ENCODE data around the gene CCDC178.

Gene CCDC178

DNA sequence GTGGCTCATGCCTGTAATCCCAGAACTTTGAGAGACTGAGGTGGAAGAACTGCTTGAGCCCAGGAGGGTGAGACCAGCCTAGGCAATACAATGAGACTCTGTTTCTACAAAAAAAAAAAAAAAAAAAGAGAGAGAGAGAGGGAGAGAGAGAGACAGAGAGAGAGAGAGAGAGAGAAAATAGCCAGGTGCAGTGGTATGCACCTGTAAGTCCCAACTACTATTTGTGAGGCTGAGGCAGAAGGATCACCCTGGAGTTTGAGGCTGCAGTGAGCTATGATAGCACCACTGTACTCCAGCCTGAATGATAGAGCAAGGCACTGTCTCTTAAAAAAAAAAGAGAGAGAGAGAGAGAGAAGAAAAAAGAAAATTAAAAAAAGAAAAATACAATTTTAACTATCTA is 245.7 kb downstream of the CCDC178 start:
- no peaks in the 10 kb centered on the region for H3F3A ChIP-seq (ENCODE audit: control insufficient read depth, insufficient read depth)
- no peaks in the 10 kb centered on the region for H4K20me1 ChIP-seq (ENCODE audit: control insufficient read depth, insufficient read depth, low read depth, low read length)
- no peak overlapping the region for H3K4me3 ChIP-seq (ENCODE audit: low read length)
- no peaks in the 10 kb centered on the region for H3K27me3 ChIP-seq (ENCODE audit: control insufficient read depth, low read length)
- no peaks in the 10 kb centered on the region for H3K79me2 ChIP-seq (ENCODE audit: control insufficient read depth, low read length)
- no peaks in the 10 kb centered on the region for H3K4me1 ChIP-seq (ENCODE audit: control insufficient read depth, low read length)
- no peak overlapping the region for H3K27ac ChIP-seq (ENCODE audit: low read depth, low read length)
- TF ChIP-seq, protein P1, sequence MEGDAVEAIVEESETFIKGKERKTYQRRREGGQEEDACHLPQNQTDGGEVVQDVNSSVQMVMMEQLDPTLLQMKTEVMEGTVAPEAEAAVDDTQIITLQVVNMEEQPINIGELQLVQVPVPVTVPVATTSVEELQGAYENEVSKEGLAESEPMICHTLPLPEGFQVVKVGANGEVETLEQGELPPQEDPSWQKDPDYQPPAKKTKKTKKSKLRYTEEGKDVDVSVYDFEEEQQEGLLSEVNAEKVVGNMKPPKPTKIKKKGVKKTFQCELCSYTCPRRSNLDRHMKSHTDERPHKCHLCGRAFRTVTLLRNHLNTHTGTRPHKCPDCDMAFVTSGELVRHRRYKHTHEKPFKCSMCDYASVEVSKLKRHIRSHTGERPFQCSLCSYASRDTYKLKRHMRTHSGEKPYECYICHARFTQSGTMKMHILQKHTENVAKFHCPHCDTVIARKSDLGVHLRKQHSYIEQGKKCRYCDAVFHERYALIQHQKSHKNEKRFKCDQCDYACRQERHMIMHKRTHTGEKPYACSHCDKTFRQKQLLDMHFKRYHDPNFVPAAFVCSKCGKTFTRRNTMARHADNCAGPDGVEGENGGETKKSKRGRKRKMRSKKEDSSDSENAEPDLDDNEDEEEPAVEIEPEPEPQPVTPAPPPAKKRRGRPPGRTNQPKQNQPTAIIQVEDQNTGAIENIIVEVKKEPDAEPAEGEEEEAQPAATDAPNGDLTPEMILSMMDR (IDR thresholded peaks at IDR 0.05; ENCODE audit: low read depth, low read length, poor library complexity, severe bottlenecking) = no peak
- TF ChIP-seq EZH2phosphoT487 (IDR thresholded peaks at IDR 0.05; ENCODE audit: borderline replicate concordance, low read length) = no peak
- no peaks in the 10 kb centered on the region for H3K9me2 ChIP-seq (replicated peaks; ENCODE audit: control insufficient read depth, low read length)
- H3K36me3 ChIP-seq (ENCODE audit: control insufficient read depth, low read length) = no peaks in the 10 kb centered on the region
- no peak overlapping the region for H3K4me2 ChIP-seq (ENCODE audit: low read length)
- H3K9me3 ChIP-seq (ENCODE audit: control insufficient read depth, insufficient read depth, low read length) = no peaks in the 10 kb centered on the region

DNA sequence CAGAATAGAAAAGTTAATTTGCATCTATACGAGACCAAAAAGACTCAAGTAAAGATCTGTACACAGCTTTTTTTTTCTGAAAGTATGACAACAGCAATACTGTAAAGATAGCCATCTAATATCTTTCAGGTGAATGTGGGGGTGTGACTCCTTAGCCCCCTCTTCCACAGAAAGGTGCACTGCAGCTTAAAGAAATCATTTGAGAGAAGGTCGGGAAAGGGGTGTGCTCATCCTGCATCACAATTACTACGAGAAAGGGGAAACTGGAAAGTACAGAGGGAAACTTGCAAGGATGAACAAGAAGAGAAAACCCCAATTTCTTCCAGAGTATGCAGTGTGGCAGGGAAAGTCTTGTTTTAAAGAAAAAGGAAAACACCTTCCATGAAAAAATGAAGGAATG is 255.6 kb downstream of the CCDC178 start:
- peak overlapping the region; percentile 5; the same call in 1 of the 2 replicates for H3K4me3 ChIP-seq (ENCODE audit: low read length)
- no peak for TF ChIP-seq EZH2phosphoT487 (IDR thresholded peaks at IDR 0.05; ENCODE audit: borderline replicate concordance, low read length)
- TF ChIP-seq, protein P1 (IDR thresholded peaks at IDR 0.05; ENCODE audit: low read depth, low read length, poor library complexity, severe bottlenecking) = peak; percentile 46
- no peak overlapping the region for H3K27ac ChIP-seq (ENCODE audit: low read depth, low read length)
- no peaks in the 10 kb centered on the region for H3K9me3 ChIP-seq (ENCODE audit: control insufficient read depth, insufficient read depth, low read length)
- peaks cover 32% of the 10 kb centered on the region for H3K4me1 ChIP-seq (ENCODE audit: control insufficient read depth, low read length)
- H3K27me3 ChIP-seq (ENCODE audit: control insufficient read depth, low read length) = no peaks in the 10 kb centered on the region
- peak overlapping the region; percentile 15 for H3K4me2 ChIP-seq (ENCODE audit: low read length)
- H3K36me3 ChIP-seq (ENCODE audit: control insufficient read depth, low read length) = no peaks in the 10 kb centered on the region
- H3K79me2 ChIP-seq (ENCODE audit: control insufficient read depth, low read length) = no peaks in the 10 kb centered on the region
- no peaks in the 10 kb centered on the region for H4K20me1 ChIP-seq (ENCODE audit: control insufficient read depth, insufficient read depth, low read depth, low read length)
- H3F3A ChIP-seq (ENCODE audit: control insufficient read depth, insufficient read depth) = no peaks in the 10 kb centered on the region
- no peaks in the 10 kb centered on the region for H3K9me2 ChIP-seq (replicated peaks; ENCODE audit: control insufficient read depth, low read length)

DNA sequence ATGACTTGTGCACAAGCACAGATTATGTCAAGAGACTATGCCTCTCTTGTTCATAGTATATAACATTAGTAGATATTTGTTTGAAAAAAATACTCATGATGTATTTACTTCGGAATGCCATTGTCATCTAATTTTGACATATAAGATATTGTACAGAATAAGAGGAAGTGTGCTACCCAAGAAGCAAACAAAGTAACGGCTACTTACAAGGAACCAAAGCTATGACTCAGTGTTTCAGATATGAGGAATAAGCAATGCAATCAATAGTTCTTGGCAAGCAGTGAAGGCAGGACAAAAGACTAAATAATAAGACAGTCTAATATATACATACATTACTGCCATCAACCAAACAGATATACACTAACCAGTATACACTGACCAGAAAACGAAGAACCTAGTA is 256.3 kb downstream of the CCDC178 start:
- H3K4me1 ChIP-seq (ENCODE audit: control insufficient read depth, low read length) = peaks cover 32% of the 10 kb centered on the region
- no peaks in the 10 kb centered on the region for H4K20me1 ChIP-seq (ENCODE audit: control insufficient read depth, insufficient read depth, low read depth, low read length)
- H3K4me2 ChIP-seq (ENCODE audit: low read length) = peak overlapping the region; percentile 15; the same call in 1 of the 2 replicates
- no peaks in the 10 kb centered on the region for H3K9me3 ChIP-seq (ENCODE audit: control insufficient read depth, insufficient read depth, low read length)
- no peak overlapping the region for H3K4me3 ChIP-seq (ENCODE audit: low read length)
- H3K9me2 ChIP-seq (replicated peaks; ENCODE audit: control insufficient read depth, low read length) = no peaks in the 10 kb centered on the region
- no peaks in the 10 kb centered on the region for H3F3A ChIP-seq (ENCODE audit: control insufficient read depth, insufficient read depth)
- no peaks in the 10 kb centered on the region for H3K36me3 ChIP-seq (ENCODE audit: control insufficient read depth, low read length)
- H3K79me2 ChIP-seq (ENCODE audit: control insufficient read depth, low read length) = no peaks in the 10 kb centered on the region
- no peak overlapping the region for H3K27ac ChIP-seq (ENCODE audit: low read depth, low read length)
- H3K27me3 ChIP-seq (ENCODE audit: control insufficient read depth, low read length) = no peaks in the 10 kb centered on the region
- no peak for TF ChIP-seq EZH2phosphoT487 (IDR thresholded peaks at IDR 0.05; ENCODE audit: borderline replicate concordance, low read length)
- TF ChIP-seq, protein P1 (IDR thresholded peaks at IDR 0.05; ENCODE audit: low read depth, low read length, poor library complexity, severe bottlenecking) = no peak
